HL-60 (cell line): ENCODE data around the gene ITGA6.

Experiments
- CTCF ChIP-seq: IDR thresholded peaks from one replicate; pipeline ENCODE4 v1.5.1; 2011; ENCODE audit warnings: low read length, control low read depth, inconsistent platforms; ENCODE audit not compliant: insufficient read depth
- POLR2AphosphoS5 ChIP-seq: IDR thresholded peaks from 2 replicates; pipeline ENCODE4 v1.6.1; 2012; ENCODE audit warnings: low read depth
- TF ChIP-seq, protein P1 (sequence below): IDR thresholded peaks from 2 replicates; pipeline ENCODE4 v1.6.1; 2012; ENCODE audit warnings: low read depth; ENCODE audit not compliant: insufficient replicate concordance

DNA sequence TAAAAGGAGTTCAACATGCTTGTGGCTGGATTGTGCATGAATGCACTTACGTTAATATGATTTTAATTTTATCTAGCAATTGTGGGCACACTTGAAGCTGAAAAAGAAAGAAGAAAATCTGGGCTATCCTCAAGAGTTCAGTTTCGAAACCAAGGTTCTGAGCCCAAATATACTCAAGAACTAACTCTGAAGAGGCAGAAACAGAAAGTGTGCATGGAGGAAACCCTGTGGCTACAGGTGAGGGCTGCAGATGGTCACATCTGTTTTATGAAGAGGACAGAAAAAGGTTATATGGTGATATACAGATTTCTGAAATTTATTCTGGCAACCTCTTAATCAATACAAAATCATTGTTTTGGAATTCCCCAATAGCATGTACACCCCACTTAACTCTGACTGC is 57.3 kb downstream of the ITGA6 start:
- TF ChIP-seq CTCF: no peak
- no peak for TF ChIP-seq POLR2AphosphoS5
- TF ChIP-seq, protein P1, sequence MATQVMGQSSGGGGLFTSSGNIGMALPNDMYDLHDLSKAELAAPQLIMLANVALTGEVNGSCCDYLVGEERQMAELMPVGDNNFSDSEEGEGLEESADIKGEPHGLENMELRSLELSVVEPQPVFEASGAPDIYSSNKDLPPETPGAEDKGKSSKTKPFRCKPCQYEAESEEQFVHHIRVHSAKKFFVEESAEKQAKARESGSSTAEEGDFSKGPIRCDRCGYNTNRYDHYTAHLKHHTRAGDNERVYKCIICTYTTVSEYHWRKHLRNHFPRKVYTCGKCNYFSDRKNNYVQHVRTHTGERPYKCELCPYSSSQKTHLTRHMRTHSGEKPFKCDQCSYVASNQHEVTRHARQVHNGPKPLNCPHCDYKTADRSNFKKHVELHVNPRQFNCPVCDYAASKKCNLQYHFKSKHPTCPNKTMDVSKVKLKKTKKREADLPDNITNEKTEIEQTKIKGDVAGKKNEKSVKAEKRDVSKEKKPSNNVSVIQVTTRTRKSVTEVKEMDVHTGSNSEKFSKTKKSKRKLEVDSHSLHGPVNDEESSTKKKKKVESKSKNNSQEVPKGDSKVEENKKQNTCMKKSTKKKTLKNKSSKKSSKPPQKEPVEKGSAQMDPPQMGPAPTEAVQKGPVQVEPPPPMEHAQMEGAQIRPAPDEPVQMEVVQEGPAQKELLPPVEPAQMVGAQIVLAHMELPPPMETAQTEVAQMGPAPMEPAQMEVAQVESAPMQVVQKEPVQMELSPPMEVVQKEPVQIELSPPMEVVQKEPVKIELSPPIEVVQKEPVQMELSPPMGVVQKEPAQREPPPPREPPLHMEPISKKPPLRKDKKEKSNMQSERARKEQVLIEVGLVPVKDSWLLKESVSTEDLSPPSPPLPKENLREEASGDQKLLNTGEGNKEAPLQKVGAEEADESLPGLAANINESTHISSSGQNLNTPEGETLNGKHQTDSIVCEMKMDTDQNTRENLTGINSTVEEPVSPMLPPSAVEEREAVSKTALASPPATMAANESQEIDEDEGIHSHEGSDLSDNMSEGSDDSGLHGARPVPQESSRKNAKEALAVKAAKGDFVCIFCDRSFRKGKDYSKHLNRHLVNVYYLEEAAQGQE: no peak
